HG03520 (cell line): Measurements from ENCODE around the gene EPB41L4B.
A peak's percentile ranks its signal among the peaks of the same experiment; 100 is the strongest.
"Not testable (repeated sequence)": the region's sequence is repeated elsewhere in the genome, so short reads cannot be mapped to it uniquely, and the experiment has no call there.

Source experiments
- ATAC-seq: cut with Tn5 transposase; IDR thresholded peaks from one replicate; pipeline ENCODE4 v1.9.1; 2021; ENCODE audit warnings: mild to moderate bottlenecking, moderate library complexity; ENCODE audit not compliant: unreplicated experiment

EPB41L4B gene

GRCh38 chr9:109320742-109321448 lies at the start of gene EPB41L4B:
TSS of gene EPB41L4B (minus strand) at chr9:109321059. CDS start at chr9:109320446, 613 bp downstream.
- peak; percentile 91 for ATAC-seq

GRCh38 chr9:109369285-109369684 lies 48.4 kb upstream of the EPB41L4B start:
- ATAC-seq = no peak

- no peak for ATAC-seq
Measured at GRCh38 chr9:109360771-109361170, 39.9 kb upstream of the EPB41L4B start.

- not testable (repeated sequence) for ATAC-seq
Measured at GRCh38 chr9:109358968-109359603, 38.2 kb upstream of the EPB41L4B start.

GRCh38 chr9:109355564-109356297 lies 34.9 kb upstream of the EPB41L4B start:
- no peak for ATAC-seq

GRCh38 chr9:109354190-109354589 lies 33.3 kb upstream of the EPB41L4B start:
- ATAC-seq = no peak

GRCh38 chr9:109351032-109351431 lies 30.2 kb upstream of the EPB41L4B start:
- ATAC-seq = no peak

- ATAC-seq = no peak
Measured at GRCh38 chr9:109349421-109349846, 28.6 kb upstream of the EPB41L4B start.

GRCh38 chr9:109346904-109347303 lies 26.0 kb upstream of the EPB41L4B start:
- no peak for ATAC-seq

- no peak for ATAC-seq
Measured at GRCh38 chr9:109344866-109345265, 24.0 kb upstream of the EPB41L4B start.

- ATAC-seq = no peak
Measured at GRCh38 chr9:109342878-109343277, 22.0 kb upstream of the EPB41L4B start.

- no peak for ATAC-seq
Measured at GRCh38 chr9:109341561-109341960, 20.7 kb upstream of the EPB41L4B start.

GRCh38 chr9:109340979-109341378 lies 20.1 kb upstream of the EPB41L4B start:
- ATAC-seq = not testable (repeated sequence)

- no peak for ATAC-seq
Measured at GRCh38 chr9:109336409-109336808, 15.6 kb upstream of the EPB41L4B start.

GRCh38 chr9:109335929-109336328 lies 15.1 kb upstream of the EPB41L4B start:
- no peak for ATAC-seq

GRCh38 chr9:109335121-109335520 lies 14.3 kb upstream of the EPB41L4B start:
- no peak for ATAC-seq

GRCh38 chr9:109331353-109331752 lies 10.5 kb upstream of the EPB41L4B start:
- ATAC-seq = no peak

GRCh38 chr9:109329638-109330258 lies 8.9 kb upstream of the EPB41L4B start:
- no peak for ATAC-seq

GRCh38 chr9:109328978-109329637 lies 8.2 kb upstream of the EPB41L4B start:
- no peak for ATAC-seq

GRCh38 chr9:109325089-109325488 lies 4.2 kb upstream of the EPB41L4B start:
- no peak for ATAC-seq

GRCh38 chr9:109323771-109324170 lies 2.9 kb upstream of the EPB41L4B start:
- no peak for ATAC-seq
